Stimulated activated CD4-positive, alpha-beta T cell treated with anti-CD3 and anti-CD28 coated beads, TNF-alpha, amount 100 ng/mL, for 24 hours (primary cell): ENCODE measurements around the gene FAM163A.
"Not testable (repeated sequence)": the region's sequence is repeated elsewhere in the genome, so short reads cannot be mapped to it uniquely, and the experiment has no call there.

Experiments used
- DNase-seq, 3 experiments: peaks; one replicate each; pipeline ENCODE4 v3.0.0-alpha.2; 2020; ENCODE audit warnings: low read depth in 3 of 3

Gene FAM163A

DNA sequence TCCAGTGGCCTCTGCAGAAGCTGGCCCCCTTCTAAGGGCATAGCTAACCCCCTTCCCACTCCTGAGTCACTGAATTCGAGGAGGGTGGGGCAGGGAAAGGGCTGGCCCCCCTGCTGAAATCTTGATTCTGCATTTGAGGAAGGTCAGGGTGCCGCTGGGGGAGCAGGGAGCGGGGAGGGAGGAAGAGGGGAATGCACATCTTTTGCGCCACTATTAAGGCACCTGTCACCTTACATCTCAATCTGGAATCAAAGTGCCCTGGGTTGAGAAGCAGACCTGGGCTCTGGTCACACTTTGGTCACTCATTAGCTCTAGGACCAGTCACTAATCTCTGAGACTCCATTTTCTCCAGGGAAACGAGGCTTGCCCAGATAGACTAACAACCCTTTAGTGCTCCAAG is 72.5 kb downstream of the FAM163A start:
- DNase-seq: no peak

DNA sequence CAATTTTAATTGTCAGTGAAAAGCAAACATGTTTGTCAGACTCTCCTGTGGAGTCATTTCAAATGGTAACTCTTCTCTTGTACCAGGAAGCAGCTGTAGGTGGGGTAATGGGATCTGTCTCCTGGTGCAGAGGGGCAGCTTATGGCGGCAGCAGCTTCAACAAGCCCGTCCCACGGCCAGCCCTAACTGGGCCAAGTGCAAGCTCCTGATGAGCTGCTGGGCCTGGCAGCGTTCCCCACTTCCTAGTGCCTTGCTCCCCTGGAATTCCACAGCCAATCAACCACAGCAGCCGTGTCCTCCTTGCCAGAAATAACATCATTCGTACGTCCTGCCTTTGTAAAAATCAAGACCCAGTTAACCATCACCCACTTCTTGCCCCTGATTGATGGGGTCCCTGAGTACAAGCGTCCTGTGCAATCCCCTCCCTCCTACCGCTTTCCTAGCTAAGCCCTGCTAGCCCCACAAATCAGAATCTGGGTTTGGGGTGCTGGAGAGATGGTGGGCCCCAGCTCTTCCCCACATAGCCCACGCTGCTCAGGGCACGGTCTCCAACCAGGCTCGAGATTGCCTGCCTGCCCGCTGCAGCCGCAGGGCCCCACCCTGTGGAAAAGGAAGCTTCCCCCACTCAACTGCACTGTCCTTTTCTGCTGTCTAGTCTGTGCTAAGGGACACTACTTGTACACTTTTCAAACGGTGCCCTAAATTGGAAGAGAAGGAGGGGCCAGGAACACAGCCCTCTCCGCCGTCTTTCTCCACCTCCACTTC is 73.3 kb downstream of the FAM163A start:
- no peak for DNase-seq

DNA sequence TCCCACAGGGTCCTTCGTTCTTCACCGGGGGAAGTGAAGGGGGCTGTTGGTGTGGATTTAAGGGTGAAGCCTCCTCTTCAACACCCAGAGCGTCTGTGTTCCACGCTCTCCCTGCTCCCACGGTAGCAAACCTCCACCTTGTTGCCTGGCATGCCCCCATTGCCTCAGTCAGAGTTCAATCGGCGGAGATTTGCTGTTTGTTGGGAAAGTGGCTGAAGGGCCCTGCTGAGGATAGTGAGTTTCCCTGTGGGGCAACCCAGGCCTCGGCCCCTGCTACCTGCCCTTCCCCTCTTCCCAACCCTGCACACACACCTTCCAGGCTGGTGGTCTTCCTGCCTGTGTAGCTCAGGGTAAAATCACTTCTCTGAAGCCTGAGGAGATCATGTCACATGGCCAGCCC is 74.0 kb downstream of the FAM163A start:
- no peak for DNase-seq

DNA sequence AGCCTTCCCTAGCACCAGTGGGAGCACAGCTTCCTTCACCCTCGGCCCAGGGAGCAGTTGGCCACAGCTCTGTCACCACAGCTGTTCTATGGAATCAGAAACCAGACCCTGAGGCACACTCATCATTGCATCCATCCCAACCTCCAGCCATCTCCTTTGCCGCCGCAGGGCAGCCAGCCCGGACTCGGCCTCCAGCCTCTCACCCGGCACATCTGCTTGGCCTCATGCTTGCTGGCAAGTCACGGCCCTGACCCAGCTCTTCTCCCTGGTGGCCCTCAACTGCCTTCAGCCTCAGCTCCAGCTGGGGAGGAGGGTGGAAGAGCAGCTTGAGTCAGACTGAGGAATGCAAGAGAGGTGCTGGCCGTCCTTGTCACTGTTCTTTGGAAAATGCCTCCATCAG is 74.7 kb downstream of the FAM163A start:
- DNase-seq: no peak

DNA sequence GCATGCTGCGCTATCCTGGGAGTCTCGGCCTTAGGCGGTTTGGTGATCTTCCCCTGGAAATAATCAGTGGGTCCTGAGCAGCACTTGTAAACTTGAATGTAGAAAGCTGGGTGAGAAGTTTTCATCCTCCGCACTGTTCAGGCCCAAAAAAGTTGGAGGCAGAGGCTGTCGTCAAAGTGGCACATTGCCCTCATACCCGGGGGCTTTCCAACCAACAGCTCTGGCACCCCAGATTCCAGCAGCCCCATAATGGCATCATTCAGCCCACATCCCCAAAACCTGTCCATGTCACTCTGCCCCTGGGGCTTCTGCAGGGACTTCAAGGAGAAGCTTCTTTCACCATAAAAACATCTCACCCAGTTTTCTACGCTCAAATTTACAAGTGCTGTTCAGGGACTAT is 75.2 kb downstream of the FAM163A start:
- DNase-seq: no peak

DNA sequence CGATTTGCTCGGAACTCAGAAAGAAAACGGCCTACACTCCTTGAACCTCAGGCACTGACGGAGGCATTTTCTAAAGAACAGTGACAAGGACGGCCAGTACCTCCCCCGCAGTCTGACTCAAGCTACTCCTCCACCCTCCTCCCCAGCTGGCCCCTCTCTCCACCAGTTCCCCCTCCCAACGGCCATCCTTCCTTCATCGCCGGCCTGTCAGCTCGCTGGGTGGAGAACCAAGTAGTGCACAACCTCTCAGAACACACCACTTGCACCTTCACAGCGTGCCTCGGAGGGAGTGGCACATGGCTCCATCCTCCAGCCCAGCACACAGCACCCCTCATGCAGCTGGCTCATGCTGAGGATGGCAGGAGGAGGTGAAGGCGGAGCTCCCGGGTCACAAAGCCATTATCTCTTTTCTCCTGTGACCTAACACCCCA is 75.7 kb downstream of the FAM163A start:
- DNase-seq: no peak

DNA sequence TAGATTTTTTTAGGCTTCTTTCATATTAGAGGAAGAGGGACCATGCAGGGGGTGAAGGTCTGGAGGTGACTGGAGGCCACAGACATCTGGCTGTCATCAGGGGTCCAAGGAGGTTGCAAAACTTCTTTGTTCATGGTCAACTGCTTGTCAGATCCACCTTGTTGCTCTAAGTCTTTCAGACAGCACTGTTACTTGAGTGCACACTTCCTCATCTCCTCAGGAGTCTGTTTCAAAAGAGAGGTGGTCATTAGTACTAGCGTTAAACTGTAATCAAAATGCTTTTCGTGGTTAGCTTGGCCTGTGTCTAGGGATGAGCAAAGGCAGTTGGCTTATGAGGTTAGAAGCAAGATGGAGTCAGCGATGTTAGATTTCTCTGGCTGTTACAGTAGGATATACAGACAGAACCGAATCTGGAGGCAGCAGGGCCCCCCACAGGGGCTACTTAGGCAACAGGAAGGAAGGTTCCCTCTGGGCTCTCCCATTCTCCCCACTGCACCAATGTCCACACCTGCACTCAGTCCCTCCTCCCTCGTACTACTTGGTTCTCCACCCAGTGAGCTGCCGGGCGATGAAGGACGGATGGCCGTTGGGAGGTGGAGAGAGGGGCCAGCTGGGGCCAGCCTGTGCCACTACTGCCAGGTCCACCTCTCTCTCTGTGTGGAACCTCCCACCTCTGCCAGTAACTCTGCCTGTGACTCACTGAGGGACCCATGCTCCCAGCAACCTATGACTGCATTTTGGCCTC is 77.3 kb downstream of the FAM163A start:
- DNase-seq: no peak

DNA sequence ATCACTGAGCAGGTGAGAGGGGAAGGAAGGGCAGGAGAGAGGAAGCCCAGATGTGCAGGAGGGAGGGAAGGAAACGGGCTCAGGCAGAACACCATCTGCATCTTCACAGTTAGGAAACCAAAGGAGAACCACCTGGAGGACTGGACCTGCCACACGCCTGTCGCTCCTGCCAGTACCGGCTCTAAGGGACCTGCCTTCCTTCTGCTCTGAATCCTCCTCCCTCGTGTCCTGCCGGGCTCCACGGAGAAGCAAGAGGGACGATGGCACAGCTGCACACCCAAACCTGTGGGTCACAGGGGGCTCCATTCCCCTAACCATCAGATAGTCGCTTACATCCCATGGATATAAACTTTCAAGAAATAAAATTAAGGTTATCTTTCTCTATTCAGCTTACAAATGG is 78.4 kb downstream of the FAM163A start:
- DNase-seq: no peak

DNA sequence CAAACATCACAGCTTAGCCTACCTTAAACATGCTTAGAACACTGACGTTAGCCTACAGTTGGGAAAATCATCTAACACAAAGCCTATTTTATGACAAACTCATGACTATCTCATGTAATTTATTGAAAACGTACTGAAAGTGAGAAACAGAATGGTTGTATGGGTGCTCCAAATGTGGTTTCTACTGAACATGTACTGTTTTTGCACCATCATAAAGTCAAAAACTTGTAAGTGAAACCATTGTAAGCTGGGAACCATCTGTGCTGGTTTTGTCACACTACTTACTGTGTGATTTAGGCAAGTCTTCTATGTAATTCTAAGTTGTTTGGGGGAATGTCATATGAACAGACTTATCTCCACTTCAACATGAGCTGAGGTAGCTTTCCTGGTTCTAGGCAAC is 79.0 kb downstream of the FAM163A start:
- no peak for DNase-seq

DNA sequence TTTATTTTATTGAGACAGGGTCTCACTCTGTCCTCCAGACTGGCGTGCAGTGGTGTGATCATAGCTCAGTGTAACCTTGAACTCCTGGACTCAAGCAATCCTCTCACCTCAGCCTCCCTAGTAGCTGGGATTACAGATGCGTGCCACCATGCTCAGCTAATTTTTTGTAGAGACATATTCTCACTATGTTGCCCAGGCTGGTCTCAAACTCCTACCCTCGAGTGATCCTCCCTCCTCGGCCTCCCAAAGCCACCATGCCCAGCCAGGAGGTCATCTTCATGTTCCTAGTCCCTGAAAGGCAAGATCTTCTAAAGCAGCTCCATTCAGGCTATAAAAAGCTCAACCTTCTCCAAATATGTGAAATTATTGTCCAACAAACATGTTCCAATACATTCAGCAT is 80.6 kb downstream of the FAM163A start:
- DNase-seq: no peak

DNA sequence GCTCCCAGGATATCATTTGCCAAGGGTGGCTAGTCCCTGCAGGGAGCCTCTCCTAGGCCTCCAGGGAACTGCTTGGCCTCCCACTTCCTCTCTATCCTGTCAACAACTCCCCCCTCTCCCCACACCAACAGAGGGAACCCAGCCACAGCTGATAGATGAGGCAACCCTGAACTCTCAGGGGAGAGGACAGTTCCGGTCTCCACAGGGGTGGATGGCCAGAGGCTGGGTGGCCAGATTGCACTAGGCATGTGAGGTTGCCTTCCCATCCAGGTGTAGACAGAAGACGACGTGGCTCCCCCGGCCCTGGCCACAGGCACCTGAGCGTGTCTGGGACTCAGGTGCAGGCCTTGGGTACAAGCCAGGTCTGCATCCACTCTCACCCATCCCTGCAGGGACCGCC is 81.2 kb downstream of the FAM163A start:
- no peak for DNase-seq

DNA sequence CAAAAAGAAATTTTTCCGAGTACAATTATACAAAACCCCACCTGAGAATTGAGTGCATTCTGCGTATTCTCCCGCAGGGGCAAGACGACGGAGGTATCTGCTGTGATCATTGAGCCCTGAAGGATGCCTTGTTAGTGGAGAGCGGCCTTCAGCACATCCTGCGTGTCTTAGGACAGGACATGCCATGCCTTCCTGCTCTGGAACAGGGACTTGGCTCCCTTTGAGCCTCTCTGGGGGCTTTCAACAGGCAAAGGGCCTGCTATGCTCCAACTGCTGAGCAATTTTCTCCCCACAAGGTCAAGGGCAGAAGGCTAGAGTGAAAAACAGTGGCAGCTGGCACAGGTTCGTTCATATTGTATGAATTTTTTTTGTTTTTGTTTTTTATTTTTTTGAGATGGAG is 82.1 kb downstream of the FAM163A start:
- DNase-seq: no peak

DNA sequence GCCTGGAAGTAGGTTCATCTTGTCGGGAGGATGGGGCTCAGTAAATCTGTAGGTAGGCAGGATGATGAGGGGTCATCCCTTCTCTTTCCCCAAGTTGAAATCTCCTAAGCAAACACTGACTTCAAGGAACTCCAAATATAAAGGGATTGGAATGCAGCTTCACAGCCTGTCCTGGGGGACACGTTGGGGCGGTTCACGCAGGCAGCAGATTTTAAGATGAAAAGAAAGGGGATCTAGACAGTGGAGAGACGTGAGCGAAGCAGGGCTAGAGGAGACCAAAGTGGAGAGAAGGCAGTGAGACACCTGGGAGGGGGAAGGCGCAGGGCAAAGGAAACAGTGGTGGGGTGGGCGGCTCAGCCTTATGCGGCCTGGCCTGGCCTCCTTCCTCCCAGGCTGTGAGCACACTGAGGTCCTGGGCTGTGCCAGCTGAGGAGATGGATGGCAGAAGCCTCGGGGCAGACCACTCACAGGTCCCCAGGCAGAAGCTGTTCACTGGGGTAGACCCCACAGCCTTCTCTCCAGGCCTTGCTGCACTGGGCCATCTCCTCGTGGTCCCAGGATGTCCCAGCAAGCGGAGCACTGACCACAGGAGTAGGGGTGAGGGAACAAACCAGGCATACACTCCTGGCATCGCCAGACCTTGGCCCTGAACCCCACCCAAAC is 82.8 kb downstream of the FAM163A start:
- DNase-seq: no peak

DNA sequence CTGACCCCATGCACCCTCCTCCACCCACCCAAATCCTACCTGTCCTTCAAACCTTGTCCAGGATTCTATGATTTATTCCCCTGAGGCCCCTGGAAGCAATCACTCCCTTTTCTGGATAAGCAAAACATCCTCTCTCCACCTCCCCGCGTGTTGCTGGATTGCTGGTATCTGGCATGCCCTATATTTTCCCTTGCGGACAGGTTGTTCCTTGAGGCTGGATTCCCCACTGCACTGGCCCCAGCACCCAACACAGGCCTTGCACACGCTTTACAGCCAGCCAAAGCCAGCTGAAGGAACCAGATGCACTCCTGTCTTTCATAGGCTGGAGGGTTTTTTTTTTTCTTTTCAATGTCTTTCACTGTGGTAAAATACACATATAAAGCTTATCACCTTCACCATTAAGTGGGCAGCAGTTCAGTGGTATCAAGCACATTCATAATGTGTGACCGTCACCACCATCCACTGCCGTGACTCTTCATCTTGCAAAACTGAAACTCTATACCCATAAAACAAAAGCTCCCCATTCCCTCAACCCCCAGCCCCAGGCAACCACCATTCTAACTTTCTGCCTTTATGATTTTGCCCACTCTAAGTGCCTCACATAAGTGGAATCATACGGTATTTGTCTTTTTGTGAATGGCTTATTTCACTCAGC is 83.7 kb downstream of the FAM163A start:
- no peak for DNase-seq

DNA sequence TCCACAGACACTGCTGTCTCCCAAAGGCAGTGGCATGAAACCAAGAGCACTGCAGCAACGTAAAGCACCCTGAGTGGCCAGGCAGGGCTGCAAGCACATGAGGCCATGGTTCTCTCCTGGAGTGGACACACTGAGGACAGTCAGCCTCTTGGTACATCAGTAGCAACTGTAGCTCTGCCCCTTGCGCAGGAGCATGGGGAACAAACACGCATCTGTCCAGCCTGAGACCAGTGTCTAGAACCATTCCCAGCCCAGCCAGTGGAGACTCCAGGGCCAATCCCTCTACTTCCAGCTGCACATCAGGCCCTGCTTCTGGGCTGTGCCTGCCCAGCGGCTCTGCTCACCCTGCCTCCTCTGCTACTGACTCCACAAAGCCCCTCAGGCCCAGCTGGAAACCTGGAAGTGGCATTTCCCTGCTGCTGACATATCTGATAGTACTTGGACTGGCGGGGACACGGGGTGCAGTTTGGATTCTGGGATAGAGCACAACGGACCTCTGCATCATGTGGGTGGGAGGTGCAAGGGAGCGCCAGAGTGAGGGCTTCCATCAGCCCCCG is 85.5 kb downstream of the FAM163A start:
- DNase-seq: no peak

DNA sequence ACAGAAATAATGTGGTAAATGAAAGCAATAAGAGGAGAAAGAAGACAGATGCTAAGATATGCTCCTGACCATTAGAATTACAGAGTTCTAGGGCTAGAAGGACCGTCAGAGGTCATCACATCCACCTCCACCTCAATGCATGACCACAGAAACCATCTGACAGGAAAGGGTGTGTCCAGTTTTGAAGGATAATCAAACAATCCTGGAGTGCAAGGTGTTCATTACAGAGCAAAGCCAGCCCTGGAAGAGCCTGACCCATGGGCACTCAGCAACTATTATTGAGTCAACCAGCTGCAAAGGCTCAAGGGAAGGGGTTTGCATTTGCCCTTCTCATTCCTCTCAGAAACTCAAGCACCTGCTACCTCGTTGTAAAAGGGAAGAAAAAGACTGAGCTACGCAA is 88.1 kb downstream of the FAM163A start:
- no peak for DNase-seq

DNA sequence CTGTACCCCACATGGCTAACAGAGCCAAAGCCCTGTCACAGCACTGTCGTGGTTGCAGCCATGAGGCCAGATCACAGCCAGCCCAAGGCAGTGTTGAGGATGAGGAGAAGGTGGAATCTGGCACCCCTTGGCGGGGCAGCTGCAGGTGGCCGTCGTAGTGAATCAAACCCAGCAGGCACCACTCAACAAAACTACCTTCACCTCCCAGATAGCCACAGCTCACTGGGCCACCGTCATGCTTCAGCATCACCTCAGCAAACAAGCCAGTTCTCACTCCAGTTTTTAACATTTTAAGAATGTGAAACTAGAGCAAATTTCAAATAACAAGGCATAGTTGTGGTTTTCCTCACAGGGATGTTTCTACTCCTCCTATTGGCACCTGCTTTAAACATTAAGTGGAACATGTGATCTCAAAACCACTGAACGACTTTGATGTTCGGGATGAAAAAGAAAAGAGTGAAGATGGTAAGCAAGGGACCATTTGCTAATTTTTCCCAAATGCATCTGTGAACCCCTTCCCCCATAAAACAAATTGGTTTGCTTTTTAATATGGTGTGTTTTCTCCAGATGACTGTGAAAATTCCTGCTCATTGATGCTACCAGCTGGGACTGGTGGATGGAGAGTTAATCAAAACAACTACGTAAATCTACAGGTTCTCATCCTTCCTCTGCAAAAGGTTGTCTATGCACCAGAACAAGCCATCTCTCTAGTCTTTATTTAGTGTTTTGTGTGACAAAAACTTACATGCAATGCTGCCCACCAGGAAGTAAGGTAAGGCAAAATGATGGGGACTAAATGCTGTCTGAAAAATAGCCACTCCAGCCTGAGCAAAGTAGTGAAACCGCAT is 89.0 kb downstream of the FAM163A start:
- no peak for DNase-seq

DNA sequence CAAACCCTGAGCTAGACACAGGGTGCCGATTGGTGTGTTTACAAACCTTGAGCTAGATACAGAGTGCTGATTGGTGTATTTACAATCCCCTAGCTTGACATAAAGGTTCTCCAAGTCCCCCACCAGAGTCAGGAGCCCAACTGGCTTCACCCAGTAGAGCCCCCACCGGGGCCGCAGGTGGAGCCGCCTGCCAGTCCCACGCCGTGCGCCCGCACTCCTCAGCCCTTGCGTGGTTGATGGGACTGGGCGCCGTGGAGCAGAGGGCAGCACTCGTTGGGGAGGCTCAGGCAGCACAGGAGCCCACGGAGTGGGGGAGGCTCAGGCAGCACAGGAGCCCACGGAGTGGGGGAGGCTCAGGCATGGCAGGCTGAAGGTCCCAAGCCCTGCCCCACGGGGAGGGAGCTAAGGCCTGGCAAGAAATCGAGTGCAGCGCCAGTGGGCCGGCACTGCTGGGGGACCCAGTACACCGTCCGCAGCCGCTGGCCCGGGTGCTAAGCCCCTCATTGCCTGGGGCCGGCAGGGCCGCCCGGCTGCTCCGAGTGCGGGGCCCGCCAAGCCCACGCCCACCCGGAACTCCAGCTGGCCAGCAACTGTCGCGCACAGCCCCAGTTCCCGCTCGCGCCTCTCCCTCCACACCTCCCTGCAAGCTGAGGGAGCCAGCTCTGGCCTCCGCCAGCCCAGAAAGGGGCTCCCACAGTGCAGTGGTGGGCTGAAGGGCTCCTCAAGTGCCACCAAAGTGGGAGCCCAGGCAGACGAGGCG is 93.8 kb downstream of the FAM163A start:
- DNase-seq: not testable (repeated sequence)

DNA sequence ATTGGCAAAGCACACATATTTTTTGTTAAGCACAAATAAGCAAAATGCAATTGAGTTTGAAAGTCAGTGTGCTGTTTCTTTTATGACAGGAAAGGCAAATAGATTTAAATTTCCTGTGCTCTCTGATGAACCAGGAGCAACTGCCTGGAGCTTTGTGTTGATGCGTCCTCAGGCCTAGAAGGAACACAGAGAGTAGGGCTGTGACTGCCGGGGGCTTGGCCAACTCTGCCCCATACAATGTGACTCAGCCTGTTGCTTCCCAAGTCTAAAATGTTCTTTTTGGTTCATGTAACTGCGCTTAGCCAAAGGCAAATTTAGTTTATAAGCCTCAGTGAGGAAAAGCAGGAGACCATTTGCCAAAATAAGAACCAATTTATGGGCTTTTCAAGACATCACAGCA is 97.0 kb downstream of the FAM163A start:
- no peak for DNase-seq

DNA sequence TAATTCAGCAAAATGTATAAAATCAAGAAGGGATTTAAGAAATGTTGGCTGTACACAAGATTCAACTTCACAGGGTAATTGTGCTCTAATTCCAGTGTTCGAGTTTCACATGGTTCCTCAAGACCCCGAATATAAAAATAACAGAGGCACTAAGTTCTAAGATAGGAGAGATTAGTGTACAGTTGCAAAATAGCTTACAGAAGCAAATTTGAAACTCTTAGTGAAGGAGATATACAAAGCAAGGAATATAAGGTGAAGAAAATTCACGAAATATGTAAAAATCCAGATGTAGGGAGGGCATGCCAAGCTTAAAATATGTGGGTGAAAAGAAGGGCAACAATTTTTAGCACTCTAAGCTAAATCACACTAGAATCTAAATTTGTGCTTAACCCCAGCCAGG is 105.1 kb downstream of the FAM163A start:
- DNase-seq: no peak
